Measurements from ENCODE around the gene TAL1. TPM values are rescaled to one million over a fixed set of nuclear protein-coding genes. Genes with fewer than 3 reads are reported as not detected.

TAL1 gene
- total and polyA plus RNA-seq, 4 donors = 6.4 to 9.6 (median 9.0) TPM

DNA sequence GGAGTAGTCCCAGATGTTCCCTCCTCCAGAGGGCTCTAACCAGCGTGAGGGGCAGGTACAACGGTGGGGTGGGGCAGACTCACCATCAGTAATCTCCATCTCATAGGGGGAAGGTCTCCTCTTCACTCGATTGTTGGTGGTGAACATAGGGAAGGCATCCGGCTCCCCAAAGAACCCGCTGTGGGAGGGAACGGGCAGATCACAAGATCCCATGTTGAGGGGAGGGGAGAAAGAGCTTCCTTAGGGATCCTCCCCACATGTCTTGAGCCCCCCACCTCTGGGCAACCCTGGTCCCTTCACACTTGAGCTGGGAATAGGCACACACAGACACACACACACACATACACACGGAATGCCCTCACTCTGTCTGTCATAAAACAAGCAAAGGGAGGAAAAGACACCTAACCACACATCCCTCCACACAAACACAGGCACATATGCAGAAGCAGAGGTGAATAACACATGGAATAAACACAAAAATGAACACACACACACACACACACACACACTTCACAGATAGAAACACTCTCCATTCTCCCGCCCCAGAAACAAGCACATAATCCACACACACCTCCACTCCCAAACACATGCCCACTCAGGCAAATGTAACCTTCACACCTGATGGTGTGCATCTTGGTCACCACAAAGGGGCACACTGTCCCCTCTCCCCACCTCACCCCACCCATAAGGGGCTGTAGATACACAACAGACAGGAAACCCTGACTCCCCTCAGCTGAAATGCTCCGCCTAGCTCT, 7.9 kb downstream of the TAL1 start:
- TF ChIP-seq, protein P1, sequence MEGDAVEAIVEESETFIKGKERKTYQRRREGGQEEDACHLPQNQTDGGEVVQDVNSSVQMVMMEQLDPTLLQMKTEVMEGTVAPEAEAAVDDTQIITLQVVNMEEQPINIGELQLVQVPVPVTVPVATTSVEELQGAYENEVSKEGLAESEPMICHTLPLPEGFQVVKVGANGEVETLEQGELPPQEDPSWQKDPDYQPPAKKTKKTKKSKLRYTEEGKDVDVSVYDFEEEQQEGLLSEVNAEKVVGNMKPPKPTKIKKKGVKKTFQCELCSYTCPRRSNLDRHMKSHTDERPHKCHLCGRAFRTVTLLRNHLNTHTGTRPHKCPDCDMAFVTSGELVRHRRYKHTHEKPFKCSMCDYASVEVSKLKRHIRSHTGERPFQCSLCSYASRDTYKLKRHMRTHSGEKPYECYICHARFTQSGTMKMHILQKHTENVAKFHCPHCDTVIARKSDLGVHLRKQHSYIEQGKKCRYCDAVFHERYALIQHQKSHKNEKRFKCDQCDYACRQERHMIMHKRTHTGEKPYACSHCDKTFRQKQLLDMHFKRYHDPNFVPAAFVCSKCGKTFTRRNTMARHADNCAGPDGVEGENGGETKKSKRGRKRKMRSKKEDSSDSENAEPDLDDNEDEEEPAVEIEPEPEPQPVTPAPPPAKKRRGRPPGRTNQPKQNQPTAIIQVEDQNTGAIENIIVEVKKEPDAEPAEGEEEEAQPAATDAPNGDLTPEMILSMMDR (IDR thresholded peaks at IDR 0.05; ENCODE audit: control extremely low read depth, extremely low read depth) = no peak
- H3K36me3 ChIP-seq (ENCODE audit: control insufficient read depth in 4 of 4, insufficient read depth in 4 of 4, low read length in 4 of 4) = no peaks in the 10 kb centered on the region
- peaks cover 0 to 18% (median 3%) of the 10 kb centered on the region in 5 donors for H3K4me1 ChIP-seq (ENCODE audit: control insufficient read depth in 5 of 5, insufficient read depth in 5 of 5, low read length in 5 of 5)
- 54 to 76% methylated on average over 9 of the region's 9 CpGs for WGBS, 2 donors
- H3K9me3 ChIP-seq (ENCODE audit: control insufficient read depth in 4 of 4, insufficient read depth in 3 of 4, low read length in 3 of 4) = no peaks in the 10 kb centered on the region
- H3K9ac ChIP-seq (ENCODE audit: insufficient read depth in 1 of 2, low read length in 2 of 2) = no peak overlapping the region
- ATAC-seq (ENCODE audit: insufficient read depth, low FRiP score) (no peak), DNase-seq (no peak)
- peak overlapping the region in 1 of 2 donors; percentile 34 for H3K27ac ChIP-seq (ENCODE audit: low read depth in 1 of 2, low read length in 1 of 2)
- H3K27me3 ChIP-seq (ENCODE audit: control insufficient read depth in 3 of 3, insufficient read depth in 3 of 3, low read length in 2 of 3) = peaks cover 4 to 77% (median 66%) of the 10 kb centered on the region in 3 donors
- H3K4me3 ChIP-seq = no peak overlapping the region

DNA sequence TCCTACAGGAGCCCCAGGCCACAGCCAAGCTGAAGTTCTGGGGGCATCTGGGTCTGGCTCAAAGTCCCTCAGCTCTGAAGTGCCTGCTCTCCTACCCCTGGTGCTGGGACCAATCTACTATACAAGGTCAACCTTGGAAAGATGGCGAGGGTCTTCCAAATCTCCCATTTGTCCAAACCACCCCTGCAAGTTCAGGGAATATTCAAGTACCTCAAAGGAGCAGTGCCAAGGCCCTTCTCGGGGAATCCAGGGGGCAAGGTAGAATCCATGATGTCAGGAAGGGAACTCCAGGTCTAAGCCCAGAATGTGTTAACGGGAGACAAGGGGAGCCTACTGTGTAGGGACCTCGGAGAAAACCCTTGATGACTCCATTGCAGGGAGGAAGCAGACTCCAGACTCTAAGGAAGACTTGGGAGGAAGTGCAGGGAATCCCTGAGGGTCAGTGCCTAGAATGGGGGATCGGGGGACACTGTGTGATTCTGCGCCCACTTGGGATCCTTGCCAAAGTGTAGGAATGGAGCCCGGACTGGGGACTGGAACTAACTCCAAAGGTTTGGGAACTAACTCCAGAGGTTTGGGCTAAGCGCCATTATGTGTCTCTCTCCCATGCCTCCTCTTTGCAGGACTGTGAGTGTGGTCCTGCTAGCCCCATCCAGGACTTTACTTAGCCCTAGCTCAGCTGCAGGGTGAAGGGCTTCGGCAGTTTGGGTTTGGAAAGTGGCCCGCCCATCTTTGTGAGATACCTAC, 8.7 kb downstream of the TAL1 start:
- H3K4me1 ChIP-seq (ENCODE audit: control insufficient read depth in 5 of 5, insufficient read depth in 5 of 5, low read length in 5 of 5) = peaks cover 0 to 18% (median 3%) of the 10 kb centered on the region in 5 donors
- peaks cover 4 to 70% (median 58%) of the 10 kb centered on the region in 3 donors for H3K27me3 ChIP-seq (ENCODE audit: control insufficient read depth in 3 of 3, insufficient read depth in 3 of 3, low read length in 2 of 3)
- ATAC-seq (ENCODE audit: insufficient read depth, low FRiP score) = no peak
- H3K4me3 ChIP-seq = no peak overlapping the region
- H3K27ac ChIP-seq (ENCODE audit: low read depth in 1 of 2, low read length in 1 of 2) = no peak overlapping the region
- 69 to 87% methylated on average over 10 of the region's 10 CpGs for WGBS, 2 donors
- no peak for DNase-seq
- no peaks in the 10 kb centered on the region for H3K36me3 ChIP-seq (ENCODE audit: control insufficient read depth in 4 of 4, insufficient read depth in 4 of 4, low read length in 4 of 4)
- no peaks in the 10 kb centered on the region for H3K9me3 ChIP-seq (ENCODE audit: control insufficient read depth in 4 of 4, insufficient read depth in 3 of 4, low read length in 3 of 4)
- TF ChIP-seq, protein P1 (IDR thresholded peaks at IDR 0.05; ENCODE audit: control extremely low read depth, extremely low read depth) = no peak
- no peak overlapping the region for H3K9ac ChIP-seq (ENCODE audit: insufficient read depth in 1 of 2, low read length in 2 of 2)

GRCh38 chr1:47222476-47222875, 9.5 kb downstream of the TAL1 start:
- TF ChIP-seq, protein P1 (IDR thresholded peaks at IDR 0.05; ENCODE audit: control extremely low read depth, extremely low read depth) = no peak
- 84 to 88% methylated on average over 3 of the region's 3 CpGs for WGBS, 2 donors
- H3K9me3 ChIP-seq (ENCODE audit: control insufficient read depth in 4 of 4, insufficient read depth in 3 of 4, low read length in 3 of 4) = no peaks in the 10 kb centered on the region
- no peaks in the 10 kb centered on the region for H3K36me3 ChIP-seq (ENCODE audit: control insufficient read depth in 4 of 4, insufficient read depth in 4 of 4, low read length in 4 of 4)
- ATAC-seq (ENCODE audit: insufficient read depth, low FRiP score) = no peak
- peaks cover 0 to 18% (median 3%) of the 10 kb centered on the region in 5 donors for H3K4me1 ChIP-seq (ENCODE audit: control insufficient read depth in 5 of 5, insufficient read depth in 5 of 5, low read length in 5 of 5)
- DNase-seq = no peak
- no peak overlapping the region for H3K4me3 ChIP-seq
- H3K27me3 ChIP-seq (ENCODE audit: control insufficient read depth in 3 of 3, insufficient read depth in 3 of 3, low read length in 2 of 3) = peaks cover 4 to 61% (median 50%) of the 10 kb centered on the region in 3 donors
- no peak overlapping the region for H3K27ac ChIP-seq (ENCODE audit: low read depth in 1 of 2, low read length in 1 of 2)
- H3K9ac ChIP-seq (ENCODE audit: insufficient read depth in 1 of 2, low read length in 2 of 2) = no peak overlapping the region
